ENCODE data around the gene CRIP1. TPM values are rescaled to one million over a fixed set of nuclear protein-coding genes. Genes with fewer than 3 reads are reported as not detected.

CRIP1 gene
- total RNA-seq, 1 donor from 2014 or later = 29.5 TPM

- Histone ChIP-seq H3K9ac (ENCODE audit: low read length) (no peak overlapping the region), H3K9me3 (ENCODE audit: insufficient read depth, low read depth, low read length) (no peaks in the 10 kb centered on the region), H2AFZ (ENCODE audit: low read depth, low read length) (no peak overlapping the region), H3K27ac (ENCODE audit: low read depth, low read length) (no peak overlapping the region), H4K20me1 (ENCODE audit: insufficient read depth, low read length) (peaks cover 5% of the 10 kb centered on the region), H3K4me1 (ENCODE audit: insufficient read depth, low read length) (peaks cover 13% of the 10 kb centered on the region), H3K36me3 (ENCODE audit: insufficient read depth, low read length) (no peaks in the 10 kb centered on the region), H3K4me2 (ENCODE audit: low read length) (peak overlapping the region; percentile 48), H3K4me3 (ENCODE audit: insufficient read depth, low read depth, low read length) (no peak overlapping the region), H3K79me2 (ENCODE audit: insufficient read depth, low read length) (peaks cover 8% of the 10 kb centered on the region), H3K27me3 (ENCODE audit: insufficient read depth, low read length) (peaks cover 13% of the 10 kb centered on the region)
- peaks cover 6% of the 10 kb centered on the region for H3K4me1 Mint-ChIP-seq (ENCODE audit: low read depth, unreplicated experiment)
- H3K27me3 Mint-ChIP-seq (ENCODE audit: low read depth, unreplicated experiment) = peaks cover 3% of the 10 kb centered on the region
- TF ChIP-seq CTCF (IDR thresholded peaks at IDR 0.05; ENCODE audit: insufficient read depth, low read depth, low read length) (no peak), EZH2 (IDR thresholded peaks at IDR 0.05; ENCODE audit: insufficient read depth, low read length) (no peak)
- H3K9me3 Mint-ChIP-seq (ENCODE audit: unreplicated experiment) = no peaks in the 10 kb centered on the region
- H3K4me3 Mint-ChIP-seq (ENCODE audit: unreplicated experiment) = no peak overlapping the region
- FAIRE-seq (no peak), DNase-seq (ENCODE audit: low read depth) (no peak)
- no peaks in the 10 kb centered on the region for H3K36me3 Mint-ChIP-seq (ENCODE audit: low read depth, unreplicated experiment)
- no peak overlapping the region for H3K27ac Mint-ChIP-seq (ENCODE audit: unreplicated experiment)
Measured at GRCh38 chr14:105487986-105488777, 1.5 kb downstream of the CRIP1 start.

DNA sequence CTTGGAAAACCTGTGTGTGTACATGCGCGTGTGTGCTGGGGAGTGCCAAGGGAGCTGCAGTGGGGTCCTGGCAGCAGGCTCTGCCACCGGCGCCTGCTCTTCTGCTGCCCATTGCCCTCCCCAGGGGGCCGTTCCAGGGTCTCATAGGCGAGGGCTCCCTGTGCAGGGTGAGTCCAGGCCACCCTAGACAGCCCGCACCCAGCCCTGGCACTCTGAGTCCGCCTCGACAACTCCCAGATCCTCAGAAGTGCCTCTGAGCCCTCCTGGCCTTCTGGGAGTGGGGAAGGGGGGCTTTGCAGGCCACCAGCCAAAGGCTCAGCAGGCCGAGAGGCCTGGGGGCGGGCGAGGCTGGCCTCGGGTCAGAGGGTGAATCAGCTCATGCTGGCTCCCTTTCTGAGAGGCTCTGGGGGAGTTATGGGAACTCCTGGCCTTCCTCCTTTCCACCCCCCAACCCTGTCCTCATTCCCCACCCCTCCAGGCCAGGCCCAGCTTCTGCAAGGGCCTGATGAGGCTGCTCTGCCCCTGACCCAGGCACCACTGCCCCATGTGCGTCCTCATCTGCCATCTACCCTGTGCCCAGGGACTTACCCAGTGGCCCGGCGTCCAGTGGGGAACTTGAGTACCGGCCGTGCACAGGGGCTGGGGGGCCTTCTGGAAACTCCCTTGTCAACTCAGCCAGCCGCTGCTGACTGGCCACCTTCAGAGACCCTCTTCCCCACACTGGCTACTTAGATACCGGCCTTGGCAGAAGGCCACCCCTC, 2.3 kb downstream of the CRIP1 start:
- Histone ChIP-seq H3K36me3 (ENCODE audit: insufficient read depth, low read length) (no peaks in the 10 kb centered on the region), H3K9me3 (ENCODE audit: insufficient read depth, low read depth, low read length) (no peaks in the 10 kb centered on the region), H3K9ac (ENCODE audit: low read length) (peak overlapping the region; percentile 89), H3K4me3 (ENCODE audit: insufficient read depth, low read depth, low read length) (no peak overlapping the region), H4K20me1 (ENCODE audit: insufficient read depth, low read length) (peaks cover 5% of the 10 kb centered on the region), H3K4me2 (ENCODE audit: low read length) (peak overlapping the region; percentile 98), H3K27ac (ENCODE audit: low read depth, low read length) (no peak overlapping the region), H3K79me2 (ENCODE audit: insufficient read depth, low read length) (peaks cover 8% of the 10 kb centered on the region), H2AFZ (ENCODE audit: low read depth, low read length) (no peak overlapping the region), H3K4me1 (ENCODE audit: insufficient read depth, low read length) (peaks cover 13% of the 10 kb centered on the region), H3K27me3 (ENCODE audit: insufficient read depth, low read length) (peaks cover 13% of the 10 kb centered on the region)
- Mint-ChIP-seq H3K4me1 (ENCODE audit: low read depth, unreplicated experiment) (peaks cover 6% of the 10 kb centered on the region), H3K27ac (ENCODE audit: unreplicated experiment) (no peak overlapping the region), H3K36me3 (ENCODE audit: low read depth, unreplicated experiment) (no peaks in the 10 kb centered on the region), H3K27me3 (ENCODE audit: low read depth, unreplicated experiment) (peaks cover 3% of the 10 kb centered on the region), H3K4me3 (ENCODE audit: unreplicated experiment) (no peak overlapping the region), H3K9me3 (ENCODE audit: unreplicated experiment) (no peaks in the 10 kb centered on the region)
- DNase-seq (ENCODE audit: low read depth) = no peak
- no peak for FAIRE-seq
- no peak for TF ChIP-seq CTCF (IDR thresholded peaks at IDR 0.05; ENCODE audit: insufficient read depth, low read depth, low read length)
- no peak for TF ChIP-seq EZH2 (IDR thresholded peaks at IDR 0.05; ENCODE audit: insufficient read depth, low read length)
